Urinary bladder (tissue), 4 donors: Measurements from ENCODE around the gene TIMM50. TPM values are rescaled to one million over a fixed set of nuclear protein-coding genes. Genes with fewer than 3 reads are reported as not detected.
A peak's percentile ranks its signal among the peaks of the same experiment; 100 is the strongest.
"Not testable (repeated sequence)": the region's sequence is repeated elsewhere in the genome, so short reads cannot be mapped to it uniquely, and the experiment has no call there.

Experiments
- DNase-seq: peaks from one replicate; pipeline ENCODE4 v3.0.0-alpha.2; 2015; ENCODE audit errors: extremely low spot score
- H3K27ac ChIP-seq: one replicate; pipeline ENCODE4 v1.5.1; 2013; ENCODE audit warnings: low read depth, mild to moderate bottlenecking, moderate library complexity
- H3K36me3 ChIP-seq: one replicate; pipeline ENCODE4 v1.6.1; 2013; ENCODE audit warnings: mild to moderate bottlenecking, moderate library complexity; ENCODE audit not compliant: insufficient read depth
- H3K4me1 ChIP-seq: one replicate; pipeline ENCODE4 v1.6.1; 2013; ENCODE audit warnings: mild to moderate bottlenecking, moderate library complexity; ENCODE audit not compliant: insufficient read depth
- H3K4me3 ChIP-seq: one replicate; pipeline ENCODE4 v1.5.1; 2013; ENCODE audit warnings: low read depth, low read length
- WGBS: extraction: QIAGEN DNeasy Blood & Tissue Kit; methylation state at CpG from one replicate; pipeline ENCODE4 v1.1.7; 2013; 5-methylcytosine and 5-hydroxymethylcytosine counted together
- polyA plus RNA-seq: library from polyadenylated mRNA; stranded (reverse); fragments of 200-250 nt; gene quantifications from one replicate; pipeline ENCODE4 v1.2.3, GENCODE V29; 2013
- total RNA-seq: library from RNA; depleted of rRNA; stranded (reverse); fragments of >200 nt; gene quantifications from one replicate; pipeline ENCODE4 v1.2.3, GENCODE V29; 2014
- donor health status: healthy with polysubstance abuse.
- donor health status: healthy.

TIMM50 gene
- total and polyA plus RNA-seq, 2 donors: 24.0 to 52.1 TPM

- H3K4me1 ChIP-seq: no peaks in the 10 kb centered on the region
- no peak for DNase-seq
- WGBS: 94% methylated on average over 2 of the region's 2 CpGs
- H3K27ac ChIP-seq: no peak overlapping the region
- peaks cover 3% of the 10 kb centered on the region for H3K36me3 ChIP-seq
- no peak overlapping the region for H3K4me3 ChIP-seq
These were observed 4.9 kb upstream of the TIMM50 start for GRCh38 chr19:39475748-39476147.

GRCh38 chr19:39479319-39479801, 1.3 kb upstream of the TIMM50 start:
- DNase-seq, H3K27ac ChIP-seq: not testable (repeated sequence)
- WGBS: 67% methylated on average over 11 of the region's 11 CpGs

GRCh38 chr19:39479916-39480315, 722 bp upstream of the TIMM50 start:
- H3K4me1 ChIP-seq: no peaks in the 10 kb centered on the region
- H3K27ac ChIP-seq: no peak overlapping the region
- H3K36me3 ChIP-seq: no peaks in the 10 kb centered on the region
- no peak for DNase-seq
- 28% methylated on average over 10 of the region's 10 CpGs for WGBS
- H3K4me3 ChIP-seq: no peak overlapping the region

More at GRCh38 chr19:39479319-39479801, 1.3 kb upstream of the TIMM50 start:
- not testable (repeated sequence) for H3K4me1 ChIP-seq, H3K4me3 ChIP-seq, H3K36me3 ChIP-seq

GRCh38 chr19:39481229-39481545, 549 bp downstream of the TIMM50 start:
- WGBS: under 1% methylated on average over 12 of the region's 12 CpGs
- no peak overlapping the region for H3K27ac ChIP-seq

GRCh38 chr19:39481676-39482075, 1.0 kb downstream of the TIMM50 start:
- Histone ChIP-seq H3K4me1 (no peaks in the 10 kb centered on the region), H3K36me3 (peaks cover 2% of the 10 kb centered on the region), H3K4me3 (peak overlapping the region; percentile 90), H3K27ac (no peak overlapping the region)
- 74% methylated on average over 11 of the region's 11 CpGs for WGBS
- no peak for DNase-seq

More at GRCh38 chr19:39481229-39481545, 549 bp downstream of the TIMM50 start:
- DNase-seq: no peak
- Histone ChIP-seq H3K4me3 (peak overlapping the region; percentile 90), H3K4me1 (no peaks in the 10 kb centered on the region), H3K36me3 (peaks cover 2% of the 10 kb centered on the region)

- Histone ChIP-seq H3K4me3 (no peak overlapping the region), H3K4me1 (no peaks in the 10 kb centered on the region), H3K36me3 (peaks cover 2% of the 10 kb centered on the region), H3K27ac (no peak overlapping the region)
- DNase-seq: no peak
- 72% methylated on average over 6 of the region's 6 CpGs for WGBS
These were observed 2.5 kb downstream of the TIMM50 start for GRCh38 chr19:39483141-39483540.

GRCh38 chr19:39489756-39490155, 9.1 kb downstream of the TIMM50 start:
- Histone ChIP-seq H3K4me1 (no peaks in the 10 kb centered on the region), H3K36me3 (peaks cover 2% of the 10 kb centered on the region), H3K4me3 (no peak overlapping the region), H3K27ac (no peak overlapping the region)
- WGBS: 79% methylated on average over 10 of the region's 10 CpGs
- DNase-seq: no peak

GRCh38 chr19:39492225-39492624, 11.6 kb downstream of the TIMM50 start:
- Histone ChIP-seq H3K36me3 (no peaks in the 10 kb centered on the region), H3K4me1 (no peaks in the 10 kb centered on the region), H3K27ac (no peak overlapping the region), H3K4me3 (no peak overlapping the region)
- no peak for DNase-seq
- 93% methylated on average over 6 of the region's 6 CpGs for WGBS

- no peak overlapping the region for H3K27ac ChIP-seq
- no peak for DNase-seq
- WGBS: 80% methylated on average over 3 of the region's 3 CpGs
These were observed 12.2 kb downstream of the TIMM50 start for GRCh38 chr19:39492788-39493187.

GRCh38 chr19:39494661-39495060, 14.0 kb downstream of the TIMM50 start:
- Histone ChIP-seq H3K4me3 (no peak overlapping the region), H3K4me1 (no peaks in the 10 kb centered on the region), H3K36me3 (no peaks in the 10 kb centered on the region), H3K27ac (no peak overlapping the region)
- DNase-seq: no peak
- 80% methylated on average over 5 of the region's 5 CpGs for WGBS

More at GRCh38 chr19:39492788-39493187, 12.2 kb downstream of the TIMM50 start:
- Histone ChIP-seq H3K4me1 (no peaks in the 10 kb centered on the region), H3K4me3 (no peak overlapping the region), H3K36me3 (no peaks in the 10 kb centered on the region)

- H3K4me3 ChIP-seq: no peak overlapping the region
- no peak for DNase-seq
- no peak overlapping the region for H3K27ac ChIP-seq
- WGBS: 76% methylated on average over 5 of the region's 5 CpGs
- no peaks in the 10 kb centered on the region for H3K4me1 ChIP-seq
- no peaks in the 10 kb centered on the region for H3K36me3 ChIP-seq
These were observed 15.4 kb downstream of the TIMM50 start for GRCh38 chr19:39496063-39496462.

GRCh38 chr19:39497701-39497995, 17.0 kb downstream of the TIMM50 start:
- Histone ChIP-seq H3K27ac (no peak overlapping the region), H3K4me1 (no peaks in the 10 kb centered on the region), H3K4me3 (no peak overlapping the region), H3K36me3 (no peaks in the 10 kb centered on the region)
- DNase-seq: no peak
- WGBS: 0% methylated on average over 7 of the region's 7 CpGs

- Histone ChIP-seq H3K4me3 (no peak overlapping the region), H3K4me1 (no peaks in the 10 kb centered on the region), H3K27ac (no peak overlapping the region), H3K36me3 (no peaks in the 10 kb centered on the region)
- 1% methylated on average over 40 of the region's 40 CpGs for WGBS
- DNase-seq: no peak
These were observed 17.6 kb downstream of the TIMM50 start for GRCh38 chr19:39497996-39498797.

- Histone ChIP-seq H3K4me3 (no peak within 1 kb of the TSS), H3K36me3 (no peaks in the 10 kb centered on the region), H3K4me1 (no peaks in the 10 kb centered on the region), H3K27ac (no peak within 1 kb of the TSS)
- DNase-seq: no peak
- 2% methylated on average over 60 of the region's 60 CpGs for WGBS
These were observed 18.4 kb downstream of the TIMM50 start, which contains the start of gene DLL3 for GRCh38 chr19:39498798-39499642. Gene DLL3, plus strand, starts transcription at chr19:39498947. Its CDS starts 28 bp downstream, at chr19:39498975.
